H9 (cell line): ENCODE data around the gene MRPS30. TPM values are rescaled to one million over a fixed set of nuclear protein-coding genes. Genes with fewer than 3 reads are reported as not detected.

Experiments used
- DNase-seq: peaks from one replicate; pipeline ENCODE4 v3.0.0-alpha.2; 2017
- H2AFZ ChIP-seq: one replicate; pipeline ENCODE4 v1.6.1; 2013; ENCODE audit warnings: mild to moderate bottlenecking, low read length, control low read depth, moderate library complexity
- H2AK5ac ChIP-seq: 2 replicates; pipeline ENCODE4 v1.6.1; 2013; ENCODE audit warnings: low read length, control low read depth, mixed read lengths; ENCODE audit not compliant: insufficient read length
- H2BK120ac ChIP-seq: one replicate; pipeline ENCODE4 v1.6.1; 2013; ENCODE audit warnings: low read depth, mild to moderate bottlenecking, low read length, control low read depth, inconsistent platforms; ENCODE audit not compliant: poor library complexity, severe bottlenecking
- H2BK12ac ChIP-seq: 2 replicates; pipeline ENCODE4 v1.6.1; 2013; ENCODE audit warnings: low read length, control low read depth, mixed read lengths, low read depth; ENCODE audit not compliant: insufficient read length
- H2BK15ac ChIP-seq: 2 replicates; pipeline ENCODE4 v1.6.1; 2013; ENCODE audit warnings: low read depth, low read length, control low read depth
- H2BK20ac ChIP-seq: one replicate; pipeline ENCODE4 v1.6.1; 2013; ENCODE audit warnings: low read depth, mild to moderate bottlenecking, low read length, control low read depth, inconsistent platforms; ENCODE audit not compliant: poor library complexity, severe bottlenecking
- H2BK5ac ChIP-seq: 2 replicates; pipeline ENCODE4 v1.6.1; 2013; ENCODE audit warnings: low read length, control low read depth, mixed read lengths; ENCODE audit not compliant: insufficient read length
- H3K14ac ChIP-seq: 2 replicates; pipeline ENCODE4 v1.6.1; 2013; ENCODE audit warnings: low read length, control low read depth; ENCODE audit not compliant: insufficient read depth
- H3K18ac ChIP-seq: 2 replicates; pipeline ENCODE4 v1.6.1; 2013; ENCODE audit warnings: low read depth, mild to moderate bottlenecking, mixed read lengths, low read length, control low read depth; ENCODE audit not compliant: insufficient read length
- H3K23ac ChIP-seq: 2 replicates; pipeline ENCODE4 v1.6.1; 2013; ENCODE audit warnings: low read length, control low read depth, mixed read lengths, low read depth; ENCODE audit not compliant: insufficient read length
- H3K23me2 ChIP-seq: 2 replicates; pipeline ENCODE4 v1.6.1; 2013; ENCODE audit warnings: low read depth, mild to moderate bottlenecking, mixed read lengths, low read length, control low read depth; ENCODE audit not compliant: insufficient read length, poor library complexity, severe bottlenecking
- H3K27ac ChIP-seq: 2 replicates; pipeline ENCODE4 v1.5.1; 2013; ENCODE audit warnings: low read length, control low read depth, mixed read lengths, low read depth; ENCODE audit not compliant: insufficient read length
- H3K27me3 ChIP-seq: 2 replicates; pipeline ENCODE4 v1.6.1; 2013; ENCODE audit warnings: low read length, control low read depth, inconsistent platforms; ENCODE audit not compliant: insufficient read depth
- H3K4ac ChIP-seq: 2 replicates; pipeline ENCODE4 v1.6.1; 2013; ENCODE audit warnings: low read depth, mild to moderate bottlenecking, control low read depth, inconsistent platforms, low read length, moderate library complexity
- H3K4me1 ChIP-seq: 2 replicates; pipeline ENCODE4 v1.6.1; 2013; ENCODE audit warnings: low read length, control low read depth, inconsistent platforms; ENCODE audit not compliant: insufficient read depth
- H3K4me2 ChIP-seq: 2 replicates; pipeline ENCODE4 v1.6.1; 2013; ENCODE audit warnings: low read length, control low read depth, mixed read lengths; ENCODE audit not compliant: insufficient read length, insufficient read depth
- H3K56ac ChIP-seq: 2 replicates; pipeline ENCODE4 v1.6.1; 2013; ENCODE audit warnings: low read depth, mild to moderate bottlenecking, mixed read lengths, low read length, control low read depth; ENCODE audit not compliant: insufficient read length
- H3K79me1 ChIP-seq: 2 replicates; pipeline ENCODE4 v1.6.1; 2013; ENCODE audit warnings: low read depth, mild to moderate bottlenecking, moderate library complexity, low read length, control low read depth, inconsistent platforms; ENCODE audit not compliant: insufficient read depth, poor library complexity, severe bottlenecking
- H3K79me2 ChIP-seq: 2 replicates; pipeline ENCODE4 v1.6.1; 2013; ENCODE audit warnings: low read length, control low read depth, inconsistent platforms; ENCODE audit not compliant: insufficient read depth
- H3K9ac ChIP-seq: 2 replicates; pipeline ENCODE4 v1.6.1; 2013; ENCODE audit warnings: low read length, control low read depth, mixed read lengths; ENCODE audit not compliant: insufficient read length; ENCODE audit errors: extremely low read depth
- H3K9me3 ChIP-seq: one replicate; pipeline ENCODE4 v1.6.1; 2013; ENCODE audit warnings: low read depth, low read length, inconsistent platforms; ENCODE audit not compliant: control insufficient read depth
- H3T11ph ChIP-seq: one replicate; pipeline ENCODE4 v1.6.1; 2013; ENCODE audit warnings: mild to moderate bottlenecking, low read length, control low read depth, inconsistent platforms
- H4K20me1 ChIP-seq: one replicate; pipeline ENCODE4 v1.6.1; 2013; ENCODE audit not compliant: control insufficient read depth, insufficient read length, insufficient read depth
- H4K5ac ChIP-seq: 2 replicates; pipeline ENCODE4 v1.6.1; 2013; ENCODE audit warnings: low read depth, mild to moderate bottlenecking, mixed read lengths, low read length, control low read depth; ENCODE audit not compliant: insufficient read length
- H4K8ac ChIP-seq: replicated peaks from 2 replicates; pipeline ENCODE4 v1.6.1; 2013; ENCODE audit warnings: low read length, control low read depth, mixed read lengths, low read depth; ENCODE audit not compliant: insufficient read length
- H4K91ac ChIP-seq: 2 replicates; pipeline ENCODE4 v1.6.1; 2013; ENCODE audit warnings: low read depth, mild to moderate bottlenecking, moderate library complexity, mixed read lengths, low read length, control low read depth; ENCODE audit not compliant: insufficient read length
- H3K27ac Mint-ChIP-seq, 3 experiments: 2 replicates in 2 of 3; 3 replicates in 1 of 3; pipeline ENCODE4 v1.8.0; 2020 to 2021; ENCODE audit warnings: mixed read lengths in 3 of 3, mild to moderate bottlenecking in 1 of 3, moderate library complexity in 1 of 3
- H3K27me3 Mint-ChIP-seq: 2 replicates; pipeline ENCODE4 v1.8.0; 2021; ENCODE audit warnings: low read depth, mild to moderate bottlenecking, moderate library complexity, mixed read lengths
- H3K36me3 Mint-ChIP-seq, 3 experiments: 2 replicates in 2 of 3; 3 replicates in 1 of 3; pipeline ENCODE4 v1.8.0; 2020 to 2021; ENCODE audit warnings: low read depth in 3 of 3, mixed read lengths in 3 of 3; ENCODE audit not compliant: insufficient read depth in 1 of 3
- H3K4me1 Mint-ChIP-seq, 2 experiments: 2 replicates each; pipeline ENCODE4 v1.8.0; 2020; ENCODE audit warnings: mixed read lengths in 2 of 2
- H3K4me3 Mint-ChIP-seq, 2 experiments: 2 replicates in 1 of 2; 3 replicates in 1 of 2; pipeline ENCODE4 v1.8.0; 2020 to 2021; ENCODE audit warnings: mild to moderate bottlenecking in 2 of 2, mixed read lengths in 2 of 2, moderate library complexity in 1 of 2
- H3K9me3 Mint-ChIP-seq, 2 experiments: 2 replicates in 1 of 2; 3 replicates in 1 of 2; pipeline ENCODE4 v1.8.0; 2020; ENCODE audit warnings: mild to moderate bottlenecking in 2 of 2, mixed read lengths in 2 of 2, moderate library complexity in 1 of 2
- CTCF ChIP-seq: fragments of 200-600 bp; sonication (generic); conservative IDR thresholded peaks from 3 replicates; pipeline ENCODE4 v1.8.0; 2021; ENCODE audit warnings: antibody characterized with exemption, mild to moderate bottlenecking
- WGBS: extraction: QIAGEN DNeasy Blood & Tissue Kit; methylation state at CpG from one replicate; pipeline ENCODE4 v1.1.7; 2013; ENCODE audit warnings: missing lambda C conversion rate, low lambda C conversion rate, mixed read lengths; ENCODE audit not compliant: insufficient read length; ENCODE audit errors: extremely low coverage; 5-methylcytosine and 5-hydroxymethylcytosine counted together
- total RNA-seq: library from RNA; stranded (reverse); gene quantifications from 2 replicates; pipeline ENCODE4 v1.2.1, GENCODE V29; 2021

The MRPS30 gene
- total RNA-seq, 1 experiment from 2014 or later, result 76.3 TPM

DNA sequence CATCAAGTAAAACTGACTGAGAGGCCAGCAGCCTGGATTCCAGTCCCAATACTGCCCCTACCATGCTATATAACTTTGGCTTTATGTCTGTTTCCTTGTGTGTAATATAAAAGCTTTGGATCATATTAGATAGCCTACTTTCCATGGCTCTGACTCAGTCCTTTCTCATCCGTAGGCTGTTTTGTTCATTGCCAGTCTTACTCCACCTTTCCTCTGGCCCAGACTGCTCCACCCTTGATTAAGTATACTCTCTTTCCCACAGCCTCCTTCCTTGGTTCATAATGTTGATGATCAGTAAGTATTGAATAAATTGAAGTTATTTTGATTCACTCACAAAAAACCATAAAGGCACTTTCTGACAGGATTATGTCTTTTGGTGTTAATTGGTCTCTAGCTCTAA, 1.5 kb upstream of the MRPS30 start:
- Mint-ChIP-seq H3K9me3 (no peaks in the 10 kb centered on the region; a peak in 2 of 5 replicates), H3K4me3 (peak overlapping the region in 1 of 2 experiments; percentile 28; a peak in 2 of 5 replicates), H3K27me3 (no peaks in the 10 kb centered on the region), H3K27ac (no peak overlapping the region), H3K4me1 (peaks cover 22 to 30% of the 10 kb centered on the region in 2 experiments), H3K36me3 (peaks cover 12 to 21% (median 15%) of the 10 kb centered on the region in 3 experiments)
- H3K14ac ChIP-seq, result no peak overlapping the region
- no peak overlapping the region for H3K9ac ChIP-seq
- no peak overlapping the region for H4K91ac ChIP-seq
- no peak overlapping the region for H3K56ac ChIP-seq
- no peak overlapping the region for H2BK120ac ChIP-seq
- no peak overlapping the region for H2AFZ ChIP-seq
- no peak overlapping the region for H2BK15ac ChIP-seq
- no CpG with 5 or more reads among the region's 1 CpG for WGBS
- H4K20me1 ChIP-seq, result no peaks in the 10 kb centered on the region
- peaks cover 16% of the 10 kb centered on the region; the same call in 1 of the 2 replicates for H3K79me2 ChIP-seq
- H2BK5ac ChIP-seq, result no peak overlapping the region
- no peak for DNase-seq
- H2BK12ac ChIP-seq, result no peak overlapping the region
- H3K18ac ChIP-seq, result no peak overlapping the region
- no peaks in the 10 kb centered on the region for H3K4me1 ChIP-seq
- no peaks in the 10 kb centered on the region for H3K79me1 ChIP-seq
- no peak overlapping the region for H4K8ac ChIP-seq
- no peak overlapping the region for H4K5ac ChIP-seq
- no peak for TF ChIP-seq CTCF
- no peak overlapping the region for H3K4me2 ChIP-seq
- no peak overlapping the region for H3K23ac ChIP-seq
- H2BK20ac ChIP-seq, result no peak overlapping the region
- no peak overlapping the region for H3K4ac ChIP-seq
- H2AK5ac ChIP-seq, result no peak overlapping the region
- no peaks in the 10 kb centered on the region for H3K27me3 ChIP-seq
- H3T11ph ChIP-seq, result no peak overlapping the region
- H3K27ac ChIP-seq, result no peak overlapping the region
- H3K23me2 ChIP-seq, result peaks cover 4% of the 10 kb centered on the region
- H3K9me3 ChIP-seq, result no peaks in the 10 kb centered on the region
